ENCODE results near the gene KNCN.

The KNCN gene

GRCh38 chr1:46526013-46526690, 25.3 kb downstream of the KNCN start:
- DNase-seq, result no peak

DNA sequence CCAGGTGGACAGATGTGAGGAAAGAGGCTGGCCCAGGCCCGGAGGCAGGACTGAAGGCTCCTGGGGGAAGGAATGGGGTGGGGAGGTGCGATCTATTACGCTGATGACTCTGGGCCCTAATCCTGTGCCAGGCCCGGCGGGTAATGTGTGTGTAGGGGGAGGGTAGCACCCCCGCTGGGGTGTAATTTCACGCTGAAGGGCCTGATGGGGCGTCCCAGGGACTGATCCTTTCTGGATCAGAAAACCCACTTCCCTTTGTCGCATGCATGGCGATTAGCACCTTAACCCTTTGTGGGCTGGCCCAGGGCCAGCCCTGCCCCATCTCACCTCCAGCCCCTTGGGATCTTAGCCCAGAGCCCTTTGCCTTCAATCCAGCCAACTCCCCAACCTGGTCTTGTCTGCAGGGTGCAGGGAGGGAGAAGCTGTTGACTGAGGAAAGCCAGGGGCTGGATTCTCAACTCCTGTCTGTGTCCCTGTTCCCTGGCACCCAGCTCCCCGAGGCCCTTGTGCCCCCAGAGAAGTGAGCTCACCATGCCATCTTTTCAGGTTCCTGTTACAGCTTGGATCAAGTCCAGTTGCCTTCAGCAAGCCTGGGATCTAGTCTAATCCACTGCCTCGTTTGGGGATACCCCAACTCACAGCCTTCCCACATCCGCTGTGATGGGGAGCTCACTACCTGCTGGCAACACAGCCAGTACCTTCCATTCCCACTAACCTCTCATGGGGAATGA, 26.0 kb downstream of the KNCN start:
- DNase-seq, result no peak

DNA sequence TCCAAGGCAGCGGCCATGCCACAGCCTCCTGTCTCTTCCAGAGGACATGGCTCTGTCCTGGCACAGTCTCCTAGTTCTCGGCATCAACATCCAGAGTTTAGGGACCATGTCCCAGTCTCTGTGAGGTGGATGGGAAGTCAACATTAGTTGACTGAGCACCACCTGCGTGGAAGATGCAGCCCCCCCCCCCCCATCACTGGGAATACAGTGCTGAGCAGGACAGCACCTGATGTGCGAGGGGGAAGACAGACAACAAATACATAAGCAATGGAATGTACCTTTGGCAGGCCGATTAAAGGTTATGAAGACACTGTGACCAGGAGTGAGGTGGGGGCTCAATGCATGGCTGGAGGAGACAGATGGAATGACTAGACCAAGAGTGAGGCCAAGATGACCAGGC, 26.6 kb downstream of the KNCN start:
- no peak for DNase-seq

- no peak for DNase-seq
These were observed 27.7 kb downstream of the KNCN start for GRCh38 chr1:46523496-46524353.

DNA sequence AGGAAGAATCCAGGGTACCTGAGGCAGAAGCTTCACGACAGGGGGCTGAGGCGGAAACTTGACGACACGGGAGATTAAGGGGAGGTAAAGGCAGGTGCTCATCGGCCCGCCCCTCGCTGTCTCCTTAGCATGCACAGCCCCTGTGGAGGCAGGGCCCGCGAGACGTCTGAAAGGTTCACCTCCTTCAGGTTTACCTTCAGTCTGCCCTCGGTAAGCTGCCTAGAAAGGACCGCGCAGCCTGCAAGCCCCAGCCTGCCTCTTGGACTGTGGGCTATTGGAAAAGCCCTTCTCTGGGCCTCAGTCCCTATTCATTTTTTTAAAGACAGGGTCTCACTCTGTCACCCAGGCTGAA, 28.5 kb downstream of the KNCN start:
- no peak for DNase-seq

DNA sequence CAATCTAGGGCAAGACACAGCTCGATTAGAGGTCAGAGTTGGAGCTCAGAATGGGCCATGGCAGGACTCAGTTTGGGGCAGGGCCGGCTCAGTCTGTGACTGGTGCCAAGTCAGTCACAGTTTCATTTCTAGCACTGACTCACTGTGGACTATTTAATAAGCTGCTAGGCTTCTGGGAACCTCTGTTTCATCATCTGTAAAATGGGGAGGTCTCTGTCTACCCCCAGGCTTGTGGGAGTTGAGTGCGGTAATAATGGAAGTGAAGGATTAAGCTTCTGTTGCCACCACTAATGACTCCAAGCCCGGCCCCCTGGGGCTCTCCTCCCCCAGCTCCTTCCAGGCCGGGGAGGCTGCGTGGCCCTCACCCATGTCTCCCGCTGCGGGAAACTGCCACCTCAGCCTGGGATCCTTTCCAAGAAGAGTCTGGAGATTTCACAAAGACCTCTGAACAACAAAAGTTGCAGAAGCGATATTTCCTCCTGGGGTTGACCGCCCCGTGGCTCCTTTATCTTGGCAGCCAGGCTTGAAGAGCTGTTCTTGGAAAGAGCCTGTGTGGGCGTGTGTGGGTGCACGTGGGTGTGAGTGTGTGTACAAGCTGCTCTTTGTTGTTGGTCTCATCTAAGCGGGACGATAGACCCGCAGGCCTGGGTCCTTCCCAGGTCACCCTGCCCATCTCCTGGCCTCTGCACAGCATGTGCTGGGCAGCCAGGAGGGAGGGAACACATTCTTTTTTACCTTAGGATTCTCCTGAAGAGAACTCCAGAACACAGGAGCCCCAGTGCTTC, 29.1 kb downstream of the KNCN start:
- DNase-seq, result peak in 12 of 58 donors; percentile 7 to 78 (median 20)

- DNase-seq, result no peak
These were observed 30.0 kb downstream of the KNCN start for GRCh38 chr1:46521414-46521813.

DNA sequence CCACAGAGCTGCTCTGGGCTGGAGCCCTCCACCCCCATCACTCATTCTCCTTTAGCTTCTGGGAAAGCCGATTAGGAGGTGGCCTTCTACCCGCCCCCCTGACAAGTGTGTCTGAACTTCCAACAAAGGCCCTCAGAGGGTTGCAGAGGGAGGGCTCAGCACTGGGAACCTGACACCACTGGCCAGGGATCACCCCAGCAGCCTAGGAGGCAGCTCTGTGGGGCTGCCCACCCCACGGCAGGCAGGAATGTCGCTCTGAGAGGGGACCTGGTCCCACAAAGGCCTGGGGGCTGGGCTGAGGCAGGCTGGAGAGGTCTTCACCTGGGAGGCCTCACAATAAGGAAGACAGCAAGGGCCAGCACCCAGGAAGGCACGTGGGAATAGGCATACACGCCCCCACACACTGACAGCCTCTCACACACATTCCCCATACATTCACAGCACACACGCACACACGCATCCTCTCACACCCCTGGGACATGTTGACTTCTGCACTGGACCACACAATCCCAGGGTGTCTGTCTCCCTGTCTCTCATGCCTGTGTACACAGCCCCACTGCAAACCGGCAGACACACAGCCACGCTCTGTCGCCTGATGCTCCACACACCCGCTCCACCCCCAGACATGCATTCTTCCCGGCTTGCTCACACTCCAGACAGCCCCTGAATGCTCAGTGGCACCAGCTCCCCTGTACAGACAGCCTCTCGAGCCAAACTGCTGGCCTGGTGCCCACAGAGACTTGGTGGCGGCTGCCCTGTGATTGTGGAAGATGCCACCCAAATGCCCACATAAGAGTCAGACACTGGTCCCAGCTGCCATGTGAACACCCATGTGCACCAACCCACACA, 31.2 kb downstream of the KNCN start:
- peak in 1 of 58 donors; percentile 5 for DNase-seq

DNA sequence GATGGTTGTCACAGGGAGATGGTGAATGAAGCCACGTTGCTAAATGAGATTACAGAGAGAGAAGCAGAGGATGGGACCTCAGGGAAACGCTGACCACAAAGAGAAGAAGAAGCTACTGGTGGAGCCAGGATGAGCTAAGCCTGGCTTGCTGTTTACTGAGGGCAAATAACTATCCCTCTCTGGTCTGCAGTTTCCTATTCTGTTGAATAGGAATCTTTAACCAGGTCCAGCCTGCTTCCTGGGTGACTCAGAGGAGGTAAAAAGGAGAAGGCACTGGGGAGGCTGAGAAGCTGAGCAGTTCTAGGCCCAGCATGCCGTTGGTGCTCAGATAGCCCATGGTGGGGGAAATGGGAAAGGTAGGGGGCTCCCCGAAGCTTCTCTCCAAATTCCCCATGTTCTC, 32.2 kb downstream of the KNCN start:
- no peak for DNase-seq

GRCh38 chr1:46517932-46518498, 33.4 kb downstream of the KNCN start:
- DNase-seq, result no peak

- DNase-seq, result no peak
These were observed 34.3 kb downstream of the KNCN start for GRCh38 chr1:46517010-46517600.

DNA sequence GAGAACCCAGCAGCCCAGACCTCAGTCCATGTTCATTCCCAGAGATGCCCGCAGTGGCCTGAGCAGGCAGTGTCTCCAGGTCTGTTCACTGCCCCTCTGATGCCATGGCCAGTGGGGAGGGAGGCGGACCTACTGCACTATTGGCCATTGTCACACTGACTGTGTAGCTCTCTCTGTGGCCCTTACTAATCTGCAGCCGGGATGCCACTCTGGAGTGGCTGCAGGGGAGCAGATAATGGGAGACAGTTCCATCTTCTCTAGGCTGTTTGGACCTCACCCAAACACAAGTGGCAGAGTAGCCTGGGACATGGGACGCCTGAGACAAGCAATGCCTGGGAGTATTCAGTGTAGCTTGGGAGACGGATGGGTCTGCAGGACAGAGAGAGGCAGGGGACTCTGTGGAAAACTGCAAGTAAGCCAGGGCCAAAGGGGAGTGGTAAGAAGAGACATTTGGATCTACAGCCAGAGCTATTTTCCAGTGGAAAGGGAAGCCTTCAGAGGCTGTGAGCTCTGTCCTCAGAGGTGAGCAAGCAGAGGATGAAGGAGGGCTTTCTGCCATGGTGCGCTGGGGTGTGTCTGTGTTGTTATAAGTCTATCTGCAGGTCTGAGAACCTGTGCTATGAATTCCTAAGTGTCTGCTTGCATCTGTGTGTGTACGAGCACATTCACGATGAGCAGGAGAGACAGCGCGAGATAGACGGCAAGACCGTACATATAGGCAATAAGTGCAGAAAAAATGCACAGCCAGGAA, 35.1 kb downstream of the KNCN start:
- no peak for DNase-seq

GRCh38 chr1:46515576-46515975, 35.9 kb downstream of the KNCN start:
- DNase-seq, result no peak

DNA sequence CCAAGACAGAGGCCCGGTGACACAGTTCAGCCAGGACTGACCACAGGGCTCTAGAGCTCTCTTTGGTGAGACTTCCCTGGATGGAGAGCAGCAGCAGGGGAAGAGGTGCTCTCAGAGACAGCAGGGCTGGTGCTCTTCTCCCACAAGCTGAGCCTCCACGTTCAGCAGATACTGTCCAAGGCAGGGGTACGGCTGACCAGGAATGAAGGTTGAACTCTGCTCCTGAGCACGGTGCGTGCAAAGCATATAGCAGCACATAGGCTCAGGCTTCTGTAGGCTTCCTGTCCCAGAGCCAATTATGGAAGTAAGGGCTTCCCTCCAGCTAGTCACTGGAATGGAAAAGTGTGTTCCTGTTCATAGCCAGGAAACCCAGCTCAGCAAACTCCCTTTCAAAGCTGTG, 37.9 kb downstream of the KNCN start:
- no peak for DNase-seq

GRCh38 chr1:46512792-46513190, 38.7 kb downstream of the KNCN start:
- no peak for DNase-seq

DNA sequence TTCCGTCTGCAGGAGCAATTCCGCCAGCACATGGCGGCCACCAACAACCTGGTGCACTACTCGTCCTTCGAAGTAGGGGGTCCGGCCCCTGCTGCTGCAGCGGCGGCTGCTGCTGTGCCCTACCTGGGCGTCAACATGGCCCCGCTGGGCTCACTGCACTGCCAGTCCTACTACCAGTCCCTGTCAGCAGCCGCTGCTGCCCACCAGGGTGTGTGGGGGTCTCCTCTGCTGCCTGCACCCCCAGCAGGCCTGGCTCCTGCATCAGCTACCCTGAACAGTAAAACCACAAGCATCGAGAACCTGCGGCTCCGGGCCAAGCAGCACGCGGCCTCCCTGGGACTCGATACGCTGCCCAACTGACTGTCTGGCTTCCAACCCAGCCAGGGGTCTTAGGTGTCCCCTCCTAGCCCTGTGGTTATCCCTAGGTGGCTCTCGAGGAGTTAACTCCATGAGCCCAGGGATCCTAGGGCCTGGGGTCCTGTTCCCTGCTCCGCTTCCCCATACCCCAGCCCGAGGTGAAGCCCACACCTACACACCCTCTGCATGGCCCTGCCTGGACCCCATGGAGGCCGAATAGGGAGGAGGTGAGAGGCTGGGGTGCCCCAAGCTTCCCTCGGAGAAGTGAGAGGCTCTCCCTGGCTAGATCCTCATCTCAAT, 39.2 kb downstream of the KNCN start:
- no peak for DNase-seq

GRCh38 chr1:46510998-46511365, 40.5 kb downstream of the KNCN start:
- DNase-seq, result no peak

DNA sequence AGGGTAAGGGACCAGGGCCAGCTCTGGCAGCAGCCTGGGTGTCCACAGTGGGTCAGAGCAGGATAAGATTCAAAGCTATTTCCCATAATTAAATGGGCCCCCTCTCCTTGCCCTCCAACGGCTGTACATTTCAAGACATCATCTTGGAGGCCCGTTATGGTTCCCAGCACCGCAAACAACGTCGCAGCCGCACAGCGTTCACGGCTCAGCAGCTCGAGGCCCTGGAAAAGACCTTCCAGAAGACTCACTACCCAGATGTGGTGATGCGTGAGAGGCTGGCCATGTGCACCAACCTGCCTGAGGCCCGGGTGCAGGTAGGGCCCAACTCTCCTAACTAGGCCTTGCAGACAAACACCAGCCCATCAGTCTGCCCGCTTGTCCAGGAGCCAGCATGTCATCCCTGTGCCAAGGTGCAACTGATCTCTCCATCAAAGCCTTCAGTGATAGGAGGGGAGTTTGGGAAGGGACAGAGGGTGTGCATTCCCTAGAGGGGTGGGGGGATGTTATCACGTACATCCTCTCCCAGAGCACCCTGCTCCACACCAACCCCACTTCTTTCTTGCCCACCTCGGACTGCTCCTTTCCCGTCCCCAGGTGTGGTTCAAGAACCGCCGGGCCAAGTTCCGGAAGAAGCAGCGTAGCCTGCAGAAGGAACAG, 41.0 kb downstream of the KNCN start:
- DNase-seq, result no peak
